Stimulated activated CD4-positive, alpha-beta T cell treated with anti-CD3 and anti-CD28 coated beads, Interleukin-1b, Interleukin-23, amount 100 ng/mL, for 1 hour (primary cell): ENCODE results near the gene TSACC.
"Not testable (repeated sequence)": the region's sequence is repeated elsewhere in the genome, so short reads cannot be mapped to it uniquely, and the experiment has no call there.

Experiments used
- DNase-seq, 2 donors: peaks; one replicate each; pipeline ENCODE4 v3.0.0-alpha.2; 2020; ENCODE audit warnings: low read depth in 2 of 2

The TSACC gene

DNA sequence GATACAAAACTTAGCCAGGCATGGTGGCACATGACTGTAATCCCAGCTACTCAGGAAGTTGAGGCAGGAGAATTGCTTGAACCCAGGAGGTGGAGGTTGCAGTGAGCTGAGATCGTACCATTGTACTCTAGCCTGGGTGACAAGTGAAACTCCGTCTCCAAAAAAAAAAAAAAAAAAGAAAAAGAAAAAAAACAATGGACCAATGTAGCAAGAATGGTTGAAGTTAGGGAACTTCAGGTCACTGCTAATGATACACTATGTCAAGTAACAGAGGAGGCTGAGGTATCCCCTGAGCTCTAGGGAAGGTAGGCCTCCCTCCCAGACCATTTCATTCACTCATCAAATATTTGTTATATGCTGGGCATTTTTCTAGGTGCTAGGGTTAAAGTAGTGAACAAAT is 7.7 kb downstream of the TSACC start:
- not testable (repeated sequence) for DNase-seq

DNA sequence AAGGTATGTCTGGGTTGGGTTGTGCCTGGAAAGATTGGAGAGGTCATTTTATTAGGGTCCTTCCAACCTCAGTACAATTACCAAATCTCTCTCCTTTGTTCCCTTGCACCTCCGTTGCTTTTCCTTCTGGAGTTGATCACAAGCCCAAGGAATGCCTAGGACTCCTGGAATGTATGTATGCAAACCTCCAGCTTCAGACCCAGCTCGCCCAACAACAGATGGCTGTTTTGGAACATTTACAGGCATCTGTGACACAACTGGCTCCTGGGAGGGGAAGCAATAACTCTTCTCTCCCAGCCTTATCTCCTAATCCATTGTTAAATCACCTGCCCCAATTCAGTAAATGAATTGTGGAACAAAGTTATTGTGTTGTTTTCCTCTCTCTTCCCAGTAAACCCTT is 8.3 kb downstream of the TSACC start:
- DNase-seq: no peak

- no peak for DNase-seq
Measured at GRCh38 chr1:156347331-156347730, 9.0 kb downstream of the TSACC start.

GRCh38 chr1:156352481-156352880 is 14.2 kb downstream of the TSACC start:
- not testable (repeated sequence) for DNase-seq

DNA sequence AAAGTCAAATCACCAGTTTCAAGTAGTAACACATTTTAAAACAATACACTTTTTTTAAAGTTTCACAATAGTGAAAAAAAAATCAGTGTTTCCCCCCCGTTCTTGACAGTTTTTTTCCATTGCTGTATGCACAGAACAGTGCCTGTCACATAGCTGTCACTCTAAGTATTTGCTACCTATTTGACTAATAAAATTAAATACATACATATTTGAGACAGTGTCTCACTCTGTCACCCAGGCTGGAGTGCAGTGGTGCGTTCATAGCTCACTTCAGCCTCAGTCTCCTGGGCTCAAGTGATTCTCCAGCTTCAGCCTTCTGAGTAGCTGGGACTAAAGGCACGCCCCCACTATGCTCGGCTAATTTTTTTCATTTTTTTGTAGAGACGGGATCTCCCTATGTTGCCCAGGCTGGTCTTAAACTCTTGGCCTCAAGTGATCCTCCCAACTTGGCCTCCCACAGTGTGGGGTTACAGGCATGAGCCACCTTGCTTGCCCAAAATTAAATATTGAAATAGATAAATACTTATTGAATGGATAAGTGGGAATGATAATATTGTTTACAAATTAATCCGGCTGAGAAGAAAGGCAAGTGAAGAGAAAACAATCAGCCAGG is 18.0 kb downstream of the TSACC start:
- DNase-seq: no peak

GRCh38 chr1:156356875-156357534 is 18.7 kb downstream of the TSACC start:
- peak in 1 of 2 donors; percentile 33 for DNase-seq

- DNase-seq: no peak
Measured at GRCh38 chr1:156357977-156358376, 19.7 kb downstream of the TSACC start.

- no peak for DNase-seq
Measured at GRCh38 chr1:156358641-156359040, 20.3 kb downstream of the TSACC start.

DNA sequence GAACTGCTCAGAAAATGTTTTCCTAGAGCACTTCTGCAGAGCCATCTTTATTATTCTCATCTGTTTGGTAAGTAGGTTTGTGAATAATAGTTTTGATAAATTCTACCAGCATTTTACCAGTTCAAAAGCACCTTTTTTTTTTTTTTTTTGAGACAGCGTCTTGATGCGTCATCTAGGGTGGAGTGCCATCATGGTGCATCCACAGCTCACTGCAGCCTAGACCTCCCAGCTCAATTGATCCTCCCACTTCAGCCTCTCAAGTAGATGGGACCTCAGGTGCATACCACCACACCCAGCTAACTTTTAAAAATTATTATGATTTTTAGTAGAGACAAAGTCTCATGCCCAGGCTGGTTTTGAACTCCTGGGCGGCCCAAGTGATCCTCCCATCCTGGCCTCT is 20.9 kb downstream of the TSACC start:
- DNase-seq: no peak

- no peak for DNase-seq
Measured at GRCh38 chr1:156359973-156360372, 21.6 kb downstream of the TSACC start.

- no peak for DNase-seq
Measured at GRCh38 chr1:156360534-156360933, 22.2 kb downstream of the TSACC start.

DNA sequence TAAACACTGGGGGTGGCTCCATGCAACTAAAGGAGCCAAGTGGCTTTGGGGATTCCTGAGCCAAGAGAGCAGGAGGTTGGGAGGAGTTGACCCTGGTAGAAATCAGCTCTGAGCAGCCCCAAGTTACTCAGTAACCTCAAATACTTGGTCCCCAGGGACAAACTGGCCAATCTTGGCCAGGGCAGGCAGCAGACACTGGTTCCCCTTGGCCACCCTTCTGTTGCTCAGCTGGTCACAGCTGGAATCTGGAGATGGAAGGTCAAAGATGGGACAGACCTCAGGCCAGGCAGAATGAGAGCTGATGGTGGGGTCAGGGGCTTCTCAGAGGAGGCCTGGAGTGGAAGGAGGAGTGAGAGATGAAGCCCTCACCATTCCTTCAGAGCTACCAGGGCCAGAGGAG is 27.4 kb downstream of the TSACC start:
- no peak for DNase-seq

DNA sequence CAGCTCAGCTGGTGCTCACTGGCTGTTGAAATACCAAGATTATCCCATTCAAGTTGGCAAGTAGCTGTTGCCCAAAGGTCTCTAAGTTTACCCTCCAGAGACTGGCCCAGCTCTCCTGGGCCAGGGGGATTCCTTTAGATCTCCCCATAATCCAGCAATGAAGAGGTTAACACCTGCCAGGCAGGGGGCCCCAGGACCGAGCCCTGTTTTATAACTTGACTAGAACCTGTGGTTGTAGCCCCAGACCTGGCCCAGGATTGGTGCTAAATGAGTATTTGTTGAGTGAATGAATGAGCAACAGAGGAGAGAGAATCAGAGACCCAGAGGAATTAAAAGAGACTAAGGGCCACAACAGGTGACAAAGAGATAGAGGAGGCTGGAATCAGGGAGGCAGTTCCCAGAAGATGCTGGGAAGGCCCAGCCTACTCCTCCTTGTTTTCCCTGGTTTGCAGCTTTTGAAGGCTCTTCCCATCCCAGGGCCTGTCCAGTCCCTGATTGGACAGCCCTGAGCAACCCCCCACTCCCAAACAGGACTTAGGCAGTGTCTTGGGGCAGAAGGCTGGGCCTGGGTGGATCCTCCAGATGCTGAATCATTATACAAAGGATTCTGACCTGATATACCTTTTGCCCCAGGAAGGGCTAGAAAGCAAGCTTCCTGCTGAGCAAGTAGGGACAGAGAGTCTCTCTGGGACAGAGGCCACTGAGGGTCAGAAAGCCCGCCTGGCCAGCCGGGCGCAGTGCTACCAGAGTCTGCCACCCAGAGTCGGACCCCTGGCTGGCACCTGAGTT is 28.2 kb downstream of the TSACC start:
- no peak for DNase-seq

DNA sequence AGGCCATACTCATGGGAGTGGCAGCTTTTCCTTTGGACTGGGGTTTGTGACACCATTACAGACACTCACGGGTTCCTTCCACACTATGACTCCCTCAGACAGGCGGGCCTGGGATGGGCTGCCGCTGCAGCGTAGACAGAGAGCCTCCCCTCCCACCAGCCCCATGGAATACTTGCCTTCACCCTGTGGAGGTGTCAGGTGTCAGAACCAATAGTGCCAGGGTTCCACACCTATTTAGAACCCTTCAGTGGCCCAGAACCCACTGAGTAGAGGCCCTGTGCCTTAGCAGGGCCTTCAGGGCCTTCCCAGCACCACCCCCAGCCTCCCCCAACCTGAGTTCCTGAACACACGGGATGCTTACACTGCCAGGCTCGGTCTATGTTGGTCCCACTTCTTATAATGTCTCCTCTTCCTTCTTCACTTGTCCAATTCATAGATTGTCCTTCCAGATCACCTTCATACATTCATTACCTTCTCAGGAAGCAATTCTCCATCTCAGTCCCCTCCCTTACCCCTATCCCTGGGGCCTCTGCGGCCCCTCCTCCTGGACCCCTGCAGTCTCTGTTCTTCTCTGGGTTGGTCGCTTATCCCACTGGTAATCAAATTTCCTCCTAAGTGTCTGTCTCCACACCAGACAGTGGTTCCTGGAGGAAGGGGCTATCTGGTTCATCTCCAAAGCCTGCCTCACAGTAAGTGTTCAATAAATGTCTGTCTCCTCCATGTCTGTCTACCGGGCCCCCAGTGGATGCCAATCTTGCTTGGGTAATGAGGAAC is 29.2 kb downstream of the TSACC start:
- DNase-seq: no peak

DNA sequence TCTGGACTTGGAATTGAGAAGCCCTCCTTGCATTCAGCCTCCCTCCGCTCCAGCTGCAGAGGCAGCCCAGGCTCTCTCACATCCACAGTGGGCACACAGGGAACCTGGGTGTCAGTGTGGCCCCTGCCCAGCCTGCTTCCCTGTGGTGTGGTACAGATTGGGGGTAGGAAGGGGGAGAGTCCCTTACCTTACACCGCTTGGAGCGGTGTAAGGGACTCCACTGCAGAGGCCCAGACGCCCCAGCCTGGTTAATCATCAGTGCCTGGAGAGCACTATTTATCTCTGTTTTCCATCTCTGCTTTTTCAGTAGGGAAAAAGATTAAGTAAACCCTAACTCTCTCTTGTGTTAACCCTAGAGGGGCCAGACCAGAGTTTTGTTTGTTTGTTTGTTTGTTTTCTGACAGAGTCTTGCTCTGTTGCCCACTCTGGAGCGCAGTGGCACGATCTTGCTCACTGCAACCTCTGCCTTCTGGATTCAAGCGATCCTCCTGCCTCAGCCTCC is 29.9 kb downstream of the TSACC start:
- DNase-seq: no peak

- DNase-seq: no peak
Measured at GRCh38 chr1:156368889-156369684, 30.8 kb downstream of the TSACC start, which contains the start of gene RHBG. Gene RHBG, plus strand, starts transcription at chr1:156369211. Its CDS starts 39 bp downstream, at chr1:156369250.

GRCh38 chr1:156369685-156370286 is 31.5 kb downstream of the TSACC start:
- not testable (repeated sequence) for DNase-seq

- DNase-seq: no peak
Measured at GRCh38 chr1:156371553-156372264, 33.4 kb downstream of the TSACC start.

DNA sequence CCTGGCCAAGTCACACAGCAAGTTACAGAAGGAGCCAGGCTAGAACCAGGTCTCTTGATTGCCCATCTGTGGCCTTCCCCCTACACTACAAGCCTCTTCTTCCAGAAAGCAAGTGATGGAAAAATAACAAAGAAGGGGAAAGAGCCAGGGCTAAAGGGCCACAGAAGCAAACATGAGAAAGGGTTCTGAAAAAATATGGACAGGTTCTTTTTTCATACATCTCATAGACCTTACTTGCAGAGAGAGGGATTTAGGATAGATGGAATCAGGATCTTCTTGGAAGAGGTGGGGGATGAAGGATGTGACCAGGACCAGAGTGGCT is 33.9 kb downstream of the TSACC start:
- DNase-seq: no peak

DNA sequence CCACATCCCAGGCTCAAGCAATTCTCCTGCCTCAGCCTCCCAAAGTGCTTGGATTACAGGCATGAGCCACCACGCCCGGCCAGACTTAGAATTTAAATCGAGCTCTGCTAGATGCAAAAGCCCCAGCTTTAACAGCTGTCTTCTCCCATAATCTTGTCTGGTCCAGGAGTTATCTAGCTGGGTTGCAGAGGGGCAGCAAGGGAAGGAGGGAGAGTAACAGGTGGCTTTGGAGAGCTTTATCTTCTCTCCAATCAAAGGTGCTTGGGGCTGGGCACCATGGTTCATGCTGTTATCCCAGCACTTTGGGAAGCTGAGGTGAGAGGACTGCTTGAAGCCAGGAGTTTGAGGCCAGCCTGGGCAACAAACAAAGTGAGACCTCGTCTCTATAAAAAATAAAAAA is 34.5 kb downstream of the TSACC start:
- DNase-seq: no peak
